K562 (cell line): ENCODE measurements around the gene TCAP. TPM values are rescaled to one million over a fixed set of nuclear protein-coding genes. Genes with fewer than 3 reads are reported as not detected.

ENCODE experiments used
- ARID1B ChIP-seq: fragments of 450-650 bp; IDR thresholded peaks from 2 replicates; pipeline ENCODE4 v1.6.1; 2016; ENCODE audit warnings: antibody characterized with exemption, mild to moderate bottlenecking, inconsistent platforms
- ARNT ChIP-seq, 2 experiments: fragments of 450-650 bp; IDR thresholded peaks; 2 replicates each; pipeline ENCODE4 v1.6.1; 2016; ENCODE audit warnings: mild to moderate bottlenecking in 1 of 2
- BRD4 ChIP-seq: fragments of 200-600 bp; sonication (generic); IDR thresholded peaks from 2 replicates; pipeline ENCODE4 v1.6.1; 2017; ENCODE audit warnings: inconsistent platforms
- CBX8 ChIP-seq: fragments of 200-600 bp; sonication (generic); IDR thresholded peaks from 2 replicates; pipeline ENCODE4 v1.6.1; 2012; ENCODE audit warnings: borderline replicate concordance, mixed run types, low read depth, mild to moderate bottlenecking, moderate library complexity, mixed read lengths, low read length, control low read depth, inconsistent platforms; ENCODE audit not compliant: poor library complexity, severe bottlenecking; ENCODE audit errors: extremely low read depth
- E2F8 ChIP-seq: fragments of 450-650 bp; IDR thresholded peaks from 2 replicates; pipeline ENCODE4 v1.7.1; 2018; ENCODE audit warnings: mild to moderate bottlenecking, low read depth; ENCODE audit not compliant: partially characterized antibody
- GATAD2B ChIP-seq: fragments of 450-650 bp; IDR thresholded peaks from 2 replicates; pipeline ENCODE4 v1.6.1; 2017; ENCODE audit warnings: mild to moderate bottlenecking, borderline replicate concordance
- HCFC1 ChIP-seq: IDR thresholded peaks from 2 replicates; pipeline ENCODE4 v1.6.1; 2012; ENCODE audit warnings: low read depth, low read length, improper control_type of control experiment
- MYNN ChIP-seq, 2 experiments: sonication (generic); formaldehyde crosslinking in 1 of 2; IDR thresholded peaks; 2 replicates each; pipeline versions ENCODE4 v1.5.0 to v1.6.1; 2016 to 2020; ENCODE audit warnings: antibody characterized with exemption in 1 of 2, missing genetic modification reagents in 1 of 2
- NCOA4 ChIP-seq: fragments of 450-650 bp; IDR thresholded peaks from 2 replicates; pipeline ENCODE4 v1.6.1; 2018; ENCODE audit warnings: mild to moderate bottlenecking; ENCODE audit not compliant: partially characterized antibody
- NELFE ChIP-seq: IDR thresholded peaks from 2 replicates; pipeline ENCODE4 v1.6.1; 2011; ENCODE audit warnings: mild to moderate bottlenecking; ENCODE audit not compliant: insufficient read depth, insufficient read length
- NFE2 ChIP-seq: IDR thresholded peaks from 2 replicates; pipeline ENCODE4 v1.6.1; 2014; ENCODE audit warnings: antibody characterized with exemption, low read depth
- NFXL1 ChIP-seq: fragments of 450-650 bp; formaldehyde crosslinking; IDR thresholded peaks from 2 replicates; pipeline ENCODE4 v1.4.0; 2021; ENCODE audit warnings: mild to moderate bottlenecking
- PTBP1 ChIP-seq: fragments of 200-400 bp; formaldehyde crosslinking; IDR thresholded peaks from 2 replicates; pipeline ENCODE4 v1.6.1; 2017; ENCODE audit warnings: low read depth, low read length
- RAD51 ChIP-seq: fragments of 450-650 bp; IDR thresholded peaks from 2 replicates; pipeline ENCODE4 v1.7.1; 2016; ENCODE audit warnings: low read depth, mild to moderate bottlenecking, borderline replicate concordance
- RCOR1 ChIP-seq, 2 experiments: IDR thresholded peaks; 2 replicates each; pipeline ENCODE4 v1.6.1; 2012; ENCODE audit warnings: low read depth in 2 of 2, low read length in 2 of 2, borderline replicate concordance in 1 of 2, improper control_type of control experiment in 1 of 2
- STAG1 ChIP-seq: sonication (generic); formaldehyde crosslinking; IDR thresholded peaks from 2 replicates; pipeline ENCODE4 v1.5.0; 2020; ENCODE audit warnings: missing genetic modification reagents, borderline replicate concordance
- TCF3 ChIP-seq: sonication (generic); formaldehyde crosslinking; IDR thresholded peaks from 2 replicates; pipeline ENCODE4 v1.4.0; 2020; ENCODE audit warnings: mild to moderate bottlenecking, missing genetic modification reagents
- TCF7L2 ChIP-seq: fragments of 150-350 bp; IDR thresholded peaks from 2 replicates; pipeline ENCODE4 v1.6.1; 2016; ENCODE audit warnings: low read depth, mild to moderate bottlenecking, low read length, moderate library complexity
- TFAP4 ChIP-seq: sonication (generic); formaldehyde crosslinking; IDR thresholded peaks from 2 replicates; pipeline ENCODE4 v1.8.0; 2022; ENCODE audit warnings: missing genetic modification reagents, mild to moderate bottlenecking, moderate library complexity, borderline replicate concordance
- U2AF2 ChIP-seq: fragments of 200-400 bp; formaldehyde crosslinking; optimal IDR thresholded peaks from 2 replicates; pipeline ENCODE3; 2017; ENCODE audit warnings: low read depth, mild to moderate bottlenecking, low read length
- ZFP30 ChIP-seq: fragments of 250-450 bp; sonication (Bioruptor Pico); IDR thresholded peaks from 2 replicates; pipeline ENCODE4 v1.8.0; 2022; ENCODE audit warnings: moderate library complexity, mild to moderate bottlenecking, inconsistent platforms, borderline replicate concordance
- ZNF134 ChIP-seq: fragments of 250-450 bp; sonication (Bioruptor Pico); conservative IDR thresholded peaks from 2 replicates; pipeline ENCODE4 v1.4.0; 2020
- ZNF197 ChIP-seq: fragments of 200-800 bp; sonication (Bioruptor generic); IDR thresholded peaks from 2 replicates; pipeline ENCODE4 v1.6.1; 2016; ENCODE audit warnings: low read depth, missing genetic modification characterization, missing compliant biosample characterization
- ZNF217 ChIP-seq: sonication (generic); formaldehyde crosslinking; IDR thresholded peaks from 2 replicates; pipeline ENCODE4 v1.8.0; 2022; ENCODE audit warnings: mild to moderate bottlenecking, missing genetic modification reagents
- ZNF780A ChIP-seq: fragments of 250-450 bp; sonication (Bioruptor Pico); IDR thresholded peaks from 2 replicates; pipeline ENCODE4 v1.5.0; 2021; ENCODE audit warnings: mild to moderate bottlenecking
- ZNF785 ChIP-seq: fragments of 250-450 bp; sonication (Bioruptor Pico); IDR thresholded peaks from 2 replicates; pipeline ENCODE4 v1.4.0; 2020; ENCODE audit warnings: mild to moderate bottlenecking
- polyA plus RNA-seq, 8 experiments: library from polyadenylated mRNA; depleted of rRNA in 4 of 8; stranded (reverse) in 5 of 8; unstranded in 3 of 8; fragments of >200 nt; fragmentation: Nextera tagmentation in 2 of 8; fragmentation: Illumina TruSeq in 1 of 8; extraction: Ambion mirVana in 2 of 8; extraction: Trizol in 1 of 8; gene quantifications; 2 replicates each; pipeline versions ENCODE4 v1.2.1 to v1.2.3, GENCODE V29; 2011 to 2014; ENCODE audit warnings: inconsistent platforms in 1 of 8, missing spikeins in 1 of 8
- total RNA-seq, 7 experiments: library from RNA; depleted of rRNA in 6 of 7; stranded (reverse); fragments of >200 nt in 6 of 7; fragmentation: Illumina TruSeq in 2 of 7; extraction: Trizol in 2 of 7; gene quantifications; 2 replicates each; pipeline versions ENCODE4 v1.2.1 to v1.2.3, GENCODE V29; 2011 to 2021; ENCODE audit warnings: low replicate concordance in 1 of 7

The TCAP gene
- total and polyA plus RNA-seq, 9 of the 15 experiments (the other 6 are each of a cell fraction or from before 2014, with no cell fraction given) = 0.33 to 1.4 (median 0.82) TPM; not detected in 2

GRCh38 chr17:39667945-39668924 lies 3.1 kb downstream of the TCAP start, which contains the start of gene PNMT (continued):
- TF ChIP-seq ZNF197 (CRISPR knock-in tag) (no peak), TFAP4 (CRISPR knock-in tag) (no peak; the same call in 1 of the 2 replicates), STAG1 (no peak), E2F8 (no peak), GATAD2B (no peak; the same call in 1 of the 2 replicates), TCF3 (CRISPR knock-in tag) (no peak), HCFC1 (0 out of 2 replicates have a peak, but pooled peaks have one; percentile 16), NELFE (no peak), ZNF780A (CRISPR knock-in tag) (no peak), MYNN (IDR thresholded peaks at IDR 0.05) (no peak), MYNN (CRISPR knock-in tag; IDR thresholded peaks at IDR 0.05) (no peak), NFXL1 (CRISPR knock-in tag) (no peak), PTBP1 (peak; percentile 59; the same call in 1 of the 2 replicates), NCOA4 (no peak), U2AF2 (no peak), ZNF785 (CRISPR knock-in tag) (no peak), RCOR1 (IDR thresholded peaks at IDR 0.05; ENCODE audit: borderline replicate concordance in 1 of 2, low read depth in 2 of 2, low read length in 2 of 2) (no peak), TCF7L2 (no peak), ZFP30 (CRISPR knock-in tag) (no peak), RAD51 (no peak), ARNT (IDR thresholded peaks at IDR 0.05) (peak in 1 of 2 experiments; percentile 30; a peak in 1 of 4 replicates), BRD4 (no peak; the same call in 1 of the 2 replicates), NFE2 (no peak), ZNF217 (CRISPR knock-in tag) (no peak), CBX8 (no peak), ZNF134 (CRISPR knock-in tag) (no peak), ARID1B (0 out of 2 replicates have a peak, but pooled peaks have one; percentile 10)
